Osteocyte (in vitro differentiated cells): Measurements from ENCODE around the gene SMAGP. TPM values are rescaled to one million over a fixed set of nuclear protein-coding genes. Genes with fewer than 3 reads are reported as not detected.
A peak's percentile ranks its signal among the peaks of the same experiment; 100 is the strongest.

Experiments used
- DNase-seq: peaks from one replicate; pipeline ENCODE4 v3.0.0; 2021; ENCODE audit warnings: mixed read lengths; ENCODE audit not compliant: unreplicated experiment; ENCODE audit errors: extremely low spot score
- H3K27ac Mint-ChIP-seq: one replicate; pipeline ENCODE4 v1.8.0; 2021; ENCODE audit warnings: mild to moderate bottlenecking, mixed read lengths; ENCODE audit not compliant: unreplicated experiment
- H3K27me3 Mint-ChIP-seq: one replicate; pipeline ENCODE4 v1.8.0; 2021; ENCODE audit warnings: mixed read lengths; ENCODE audit not compliant: unreplicated experiment
- H3K36me3 Mint-ChIP-seq: one replicate; pipeline ENCODE4 v1.8.0; 2021; ENCODE audit warnings: mixed read lengths; ENCODE audit not compliant: unreplicated experiment
- H3K4me1 Mint-ChIP-seq: one replicate; pipeline ENCODE4 v1.8.0; 2021; ENCODE audit warnings: mixed read lengths; ENCODE audit not compliant: unreplicated experiment
- H3K4me3 Mint-ChIP-seq: one replicate; pipeline ENCODE4 v1.8.0; 2021; ENCODE audit warnings: mild to moderate bottlenecking, moderate library complexity, mixed read lengths; ENCODE audit not compliant: unreplicated experiment
- H3K9me3 Mint-ChIP-seq: one replicate; pipeline ENCODE4 v1.8.0; 2021; ENCODE audit warnings: mixed read lengths; ENCODE audit not compliant: unreplicated experiment
- CTCF ChIP-seq: fragments of 200-600 bp; sonication (generic); IDR thresholded peaks from 2 replicates; pipeline ENCODE4 v1.5.0; 2021; ENCODE audit warnings: antibody characterized with exemption, mild to moderate bottlenecking, moderate library complexity
- total RNA-seq: library from RNA; stranded (reverse); gene quantifications from 2 replicates; pipeline ENCODE4 v1.2.1, GENCODE V29; 2021

The SMAGP gene
- total RNA-seq, 1 donor from 2014 or later = 4.3 TPM

GRCh38 chr12:51254536-51254935, 15.7 kb downstream of the SMAGP start:
- Mint-ChIP-seq H3K4me1 (peaks cover 3% of the 10 kb centered on the region), H3K4me3 (no peak overlapping the region), H3K36me3 (peaks cover 3% of the 10 kb centered on the region), H3K27me3 (no peaks in the 10 kb centered on the region), H3K27ac (peak overlapping the region; percentile 15), H3K9me3 (no peaks in the 10 kb centered on the region)
- no peak for DNase-seq
- TF ChIP-seq CTCF = no peak

- Mint-ChIP-seq H3K27ac (no peak overlapping the region), H3K4me1 (peaks cover 3% of the 10 kb centered on the region), H3K4me3 (no peak overlapping the region), H3K36me3 (peaks cover 3% of the 10 kb centered on the region), H3K9me3 (no peaks in the 10 kb centered on the region), H3K27me3 (no peaks in the 10 kb centered on the region)
- TF ChIP-seq CTCF = no peak
- DNase-seq = no peak
Measured at GRCh38 chr12:51253276-51253675, 16.9 kb downstream of the SMAGP start.

- Mint-ChIP-seq H3K36me3 (peaks cover 11% of the 10 kb centered on the region), H3K9me3 (no peaks in the 10 kb centered on the region), H3K27ac (no peak overlapping the region), H3K4me1 (peaks cover 12% of the 10 kb centered on the region), H3K4me3 (no peak overlapping the region), H3K27me3 (no peaks in the 10 kb centered on the region)
- no peak for DNase-seq
- TF ChIP-seq CTCF = no peak
Measured at GRCh38 chr12:51247523-51248206, 22.6 kb downstream of the SMAGP start.

- H3K36me3 Mint-ChIP-seq = peaks cover 18% of the 10 kb centered on the region
- TF ChIP-seq CTCF = no peak
- DNase-seq = no peak
- H3K27ac Mint-ChIP-seq = peak overlapping the region; percentile 15
- H3K4me1 Mint-ChIP-seq = peaks cover 12% of the 10 kb centered on the region
- H3K27me3 Mint-ChIP-seq = no peaks in the 10 kb centered on the region
- no peaks in the 10 kb centered on the region for H3K9me3 Mint-ChIP-seq
- H3K4me3 Mint-ChIP-seq = no peak overlapping the region
Measured at GRCh38 chr12:51246254-51246853, 23.9 kb downstream of the SMAGP start.

GRCh38 chr12:51245476-51246253, 24.6 kb downstream of the SMAGP start:
- Mint-ChIP-seq H3K4me3 (no peak overlapping the region), H3K36me3 (peaks cover 20% of the 10 kb centered on the region), H3K27ac (peak overlapping the region; percentile 15), H3K27me3 (no peaks in the 10 kb centered on the region), H3K9me3 (no peaks in the 10 kb centered on the region), H3K4me1 (peaks cover 15% of the 10 kb centered on the region)
- no peak for DNase-seq
- no peak for TF ChIP-seq CTCF
